CD4-positive, alpha-beta T cell treated with Interferon gamma for 1 hour (primary cell): Measurements from ENCODE around the gene WFS1.

Experiments
- DNase-seq: peaks from one replicate; pipeline ENCODE4 v3.0.0-alpha.2; 2020

WFS1 gene

GRCh38 chr4:6262176-6262575, 7.5 kb upstream of the WFS1 start:
- no peak for DNase-seq

- DNase-seq, result no peak
Measured at GRCh38 chr4:6262847-6263487, 6.7 kb upstream of the WFS1 start.

- no peak for DNase-seq
Measured at GRCh38 chr4:6263526-6264224, 6.0 kb upstream of the WFS1 start.

GRCh38 chr4:6264225-6264540, 5.5 kb upstream of the WFS1 start:
- no peak for DNase-seq

GRCh38 chr4:6265546-6265945, 4.1 kb upstream of the WFS1 start:
- no peak for DNase-seq

GRCh38 chr4:6267573-6267972, 2.1 kb upstream of the WFS1 start:
- no peak for DNase-seq

GRCh38 chr4:6268650-6269615, 717 bp upstream of the WFS1 start:
- DNase-seq, result no peak

- no peak for DNase-seq
Measured at GRCh38 chr4:6270636-6271121, 1.0 kb downstream of the WFS1 start.

- no peak for DNase-seq
Measured at GRCh38 chr4:6271206-6271605, 1.6 kb downstream of the WFS1 start.

GRCh38 chr4:6271701-6272465, 2.2 kb downstream of the WFS1 start:
- no peak for DNase-seq

GRCh38 chr4:6272863-6273660, 3.4 kb downstream of the WFS1 start:
- DNase-seq, result no peak

- no peak for DNase-seq
Measured at GRCh38 chr4:6273661-6273990, 4.0 kb downstream of the WFS1 start.

- no peak for DNase-seq
Measured at GRCh38 chr4:6275351-6275750, 5.7 kb downstream of the WFS1 start.

GRCh38 chr4:6275898-6276806, 6.5 kb downstream of the WFS1 start:
- no peak for DNase-seq

- DNase-seq, result no peak
Measured at GRCh38 chr4:6277139-6277802, 7.6 kb downstream of the WFS1 start.

- DNase-seq, result no peak
Measured at GRCh38 chr4:6277935-6278800, 8.5 kb downstream of the WFS1 start.

GRCh38 chr4:6278801-6279197, 9.1 kb downstream of the WFS1 start:
- DNase-seq, result no peak

- DNase-seq, result no peak
Measured at GRCh38 chr4:6279582-6280289, 10.1 kb downstream of the WFS1 start.
